GM23338 (cell line): Measurements from ENCODE around the gene GATAD2B. TPM values are rescaled to one million over a fixed set of nuclear protein-coding genes. Genes with fewer than 3 reads are reported as not detected.

ENCODE experiments used
- ATAC-seq: fragments of 200-7000 bp; cut with Tn5 transposase; 3 replicates; pipeline ENCODE4 v1.9.1; 2020
- DNase-seq: peaks from one replicate; pipeline ENCODE4 v3.0.0-alpha.2; 2015; ENCODE audit warnings: low spot score
- H2AFZ ChIP-seq: fragments of 200-600 bp; sonication (generic); 2 replicates; pipeline ENCODE4 v1.8.0; 2016; ENCODE audit warnings: antibody characterized with exemption, mild to moderate bottlenecking, moderate library complexity
- H3F3A ChIP-seq: fragments of 200-600 bp; sonication (generic); replicated peaks from 2 replicates; pipeline ENCODE4 v1.8.0; 2017; ENCODE audit warnings: antibody characterized with exemption, mixed run types, low read depth
- H3K27ac ChIP-seq: fragments of 200-600 bp; sonication (generic); 2 replicates; pipeline ENCODE4 v1.6.1; 2016; ENCODE audit warnings: low read depth
- H3K27me3 ChIP-seq: fragments of 200-600 bp; sonication (generic); 2 replicates; pipeline ENCODE4 v1.8.0; 2016; ENCODE audit warnings: mild to moderate bottlenecking, mixed run types, moderate library complexity; ENCODE audit not compliant: insufficient read depth
- H3K36me3 ChIP-seq: fragments of 200-600 bp; sonication (generic); 2 replicates; pipeline ENCODE4 v1.8.0; 2016; ENCODE audit warnings: mild to moderate bottlenecking; ENCODE audit not compliant: insufficient read depth
- H3K4me1 ChIP-seq: fragments of 200-600 bp; sonication (generic); 2 replicates; pipeline ENCODE4 v1.8.0; 2016; ENCODE audit warnings: mild to moderate bottlenecking, moderate library complexity; ENCODE audit not compliant: insufficient read depth
- H3K4me2 ChIP-seq: fragments of 200-600 bp; sonication (generic); 2 replicates; pipeline ENCODE4 v1.7.1; 2017; ENCODE audit warnings: mixed run types
- H3K4me3 ChIP-seq: fragments of 200-600 bp; sonication (generic); 2 replicates; pipeline ENCODE4 v1.6.1; 2016; ENCODE audit warnings: mixed run types
- H3K79me2 ChIP-seq: fragments of 200-600 bp; sonication (generic); replicated peaks from 2 replicates; pipeline ENCODE4 v1.8.0; 2017; ENCODE audit warnings: mild to moderate bottlenecking; ENCODE audit not compliant: insufficient read depth
- H3K9me2 ChIP-seq: fragments of 200-600 bp; sonication (generic); 2 replicates; pipeline ENCODE4 v1.8.0; 2017; ENCODE audit not compliant: insufficient read depth
- H4K20me1 ChIP-seq: fragments of 200-600 bp; sonication (generic); replicated peaks from 2 replicates; pipeline ENCODE4 v1.8.0; 2017; ENCODE audit warnings: mild to moderate bottlenecking; ENCODE audit not compliant: insufficient read depth
- H3K27ac Mint-ChIP-seq: 2 replicates; pipeline ENCODE4 v1.8.0; 2020; ENCODE audit warnings: inconsistent platforms, mild to moderate bottlenecking, moderate library complexity, mixed read lengths
- H3K27me3 Mint-ChIP-seq: 3 replicates; pipeline ENCODE4 v1.8.0; 2022; ENCODE audit warnings: low read depth, mild to moderate bottlenecking, moderate library complexity, mixed read lengths, inconsistent platforms; ENCODE audit not compliant: insufficient read depth, poor library complexity
- H3K36me3 Mint-ChIP-seq: 3 replicates; pipeline ENCODE4 v1.8.0; 2021; ENCODE audit warnings: low read depth, mild to moderate bottlenecking, inconsistent platforms, moderate library complexity, mixed read lengths
- H3K4me1 Mint-ChIP-seq: 3 replicates; pipeline ENCODE4 v1.8.0; 2020; ENCODE audit warnings: mild to moderate bottlenecking, inconsistent platforms, mixed read lengths
- H3K4me3 Mint-ChIP-seq: 3 replicates; pipeline ENCODE4 v1.8.0; 2021; ENCODE audit warnings: moderate library complexity, mild to moderate bottlenecking, inconsistent platforms, mixed read lengths
- H3K9me3 Mint-ChIP-seq: 3 replicates; pipeline ENCODE4 v1.8.0; 2020; ENCODE audit warnings: moderate library complexity, mild to moderate bottlenecking, inconsistent platforms, mixed read lengths
- CREB1 ChIP-seq: fragments of 250-450 bp; sonication (Bioruptor Pico); IDR thresholded peaks from 2 replicates; pipeline ENCODE4 v1.5.0; 2020; ENCODE audit warnings: low read depth, mild to moderate bottlenecking, moderate library complexity
- CTCF ChIP-seq, 2 experiments: fragments of 200-600 bp in 1 of 2; sonication (generic) in 1 of 2; conservative IDR thresholded peaks; 2 replicates each; pipeline versions ENCODE4 v1.5.1 to v1.6.1; 2016 to 2017; ENCODE audit warnings: antibody characterized with exemption in 2 of 2, low read depth in 2 of 2, mild to moderate bottlenecking in 2 of 2, moderate library complexity in 1 of 2
- ETS1 ChIP-seq: IDR thresholded peaks from 2 replicates; pipeline ENCODE4 v1.6.1; 2016; ENCODE audit warnings: antibody characterized with exemption
- EZH2 ChIP-seq: fragments of 200-600 bp; sonication (generic); IDR thresholded peaks from one replicate; pipeline ENCODE4 v1.8.0; 2017; ENCODE audit warnings: antibody characterized with exemption, mild to moderate bottlenecking, low read depth; ENCODE audit not compliant: unreplicated experiment
- EZH2phosphoT487 ChIP-seq: fragments of 200-600 bp; sonication (generic); IDR thresholded peaks from one replicate; pipeline ENCODE4 v1.8.1; 2018; ENCODE audit warnings: antibody characterized with exemption; ENCODE audit not compliant: unreplicated experiment
- JUNB ChIP-seq: IDR thresholded peaks from one replicate; pipeline ENCODE4 v1.6.1; 2016; ENCODE audit warnings: antibody characterized with exemption; ENCODE audit not compliant: unreplicated experiment
- NANOG ChIP-seq: IDR thresholded peaks from 2 replicates; pipeline ENCODE4 v1.6.1; 2016; ENCODE audit warnings: antibody characterized with exemption, borderline replicate concordance
- POLR2AphosphoS5 ChIP-seq: IDR thresholded peaks from 2 replicates; pipeline ENCODE4 v1.6.1; 2016; ENCODE audit warnings: antibody characterized with exemption, low read depth
- STAT1 ChIP-seq: IDR thresholded peaks from one replicate; pipeline ENCODE4 v1.6.1; 2016; ENCODE audit warnings: antibody characterized with exemption; ENCODE audit not compliant: unreplicated experiment
- ZNF114 ChIP-seq: fragments of 250-450 bp; sonication (Bioruptor Pico); IDR thresholded peaks from 2 replicates; pipeline ENCODE4 v1.5.0; 2020; ENCODE audit warnings: mild to moderate bottlenecking, moderate library complexity
- ZNF331 ChIP-seq: fragments of 250-450 bp; sonication (Bioruptor Pico); IDR thresholded peaks from 2 replicates; pipeline ENCODE4 v1.5.0; 2020; ENCODE audit warnings: low read depth, mild to moderate bottlenecking, moderate library complexity
- ZNF462 ChIP-seq: fragments of 250-450 bp; sonication (Bioruptor Pico); IDR thresholded peaks from 2 replicates; pipeline ENCODE4 v1.5.0; 2020; ENCODE audit warnings: mild to moderate bottlenecking, moderate library complexity
- polyA plus RNA-seq: library from polyadenylated mRNA; unstranded; fragments of >200 nt; fragmentation: Nextera tagmentation; extraction: Ambion mirVana; gene quantifications from 2 replicates; pipeline ENCODE4 v1.2.1, GENCODE V29; 2016
- total RNA-seq: library from RNA; depleted of rRNA; stranded (reverse); fragments of >200 nt; shearing (Covaris generic); gene quantifications from 2 replicates; pipeline ENCODE4 v1.2.3, GENCODE V29; 2014

Gene GATAD2B
- total and polyA plus RNA-seq, 2 experiments from 2014 or later = 5.2 to 17.8 TPM

GRCh38 chr1:153951801-153952200 is 29.0 kb upstream of the GATAD2B start (continued):
- TF ChIP-seq ZNF462 = no peak
- TF ChIP-seq JUNB = no peak
- no peak for TF ChIP-seq ZNF331 (CRISPR knock-in tag)
- no peak for TF ChIP-seq CTCF (conservative IDR thresholded peaks at IDR 0.05; ENCODE audit: low read depth in 2 of 2)

- Histone ChIP-seq H3F3A (peaks cover 5% of the 10 kb centered on the region; the same call in 1 of the 2 replicates), H3K4me1 (peaks cover 5% of the 10 kb centered on the region; the same call in 1 of the 2 replicates), H3K4me3 (no peak overlapping the region), H3K27ac (no peak overlapping the region), H3K9me2 (no peaks in the 10 kb centered on the region), H3K36me3 (peaks cover 14% of the 10 kb centered on the region; the same call in 1 of the 2 replicates), H3K79me2 (peaks cover 33% of the 10 kb centered on the region), H2AFZ (no peak overlapping the region), H3K27me3 (no peaks in the 10 kb centered on the region), H3K4me2 (no peak overlapping the region), H4K20me1 (peaks cover 29% of the 10 kb centered on the region)
- H3K27ac Mint-ChIP-seq = no peak overlapping the region
- DNase-seq (no peak), ATAC-seq (no peak)
- peaks cover 11% of the 10 kb centered on the region for H3K4me1 Mint-ChIP-seq
- H3K9me3 Mint-ChIP-seq = no peaks in the 10 kb centered on the region
- no peak overlapping the region for H3K4me3 Mint-ChIP-seq
- peaks cover 50% of the 10 kb centered on the region for H3K36me3 Mint-ChIP-seq
- H3K27me3 Mint-ChIP-seq = peaks cover 14% of the 10 kb centered on the region
- no peak for TF ChIP-seq STAT1
- no peak for TF ChIP-seq EZH2phosphoT487
- TF ChIP-seq NANOG = no peak
- TF ChIP-seq JUNB = no peak
- TF ChIP-seq ETS1 = no peak
- no peak for TF ChIP-seq POLR2AphosphoS5
- no peak for TF ChIP-seq ZNF114
- TF ChIP-seq EZH2 = no peak
- TF ChIP-seq CREB1 (CRISPR knock-in tag) = no peak
- TF ChIP-seq CTCF (conservative IDR thresholded peaks at IDR 0.05; ENCODE audit: low read depth in 2 of 2) = no peak
- TF ChIP-seq ZNF331 (CRISPR knock-in tag) = no peak
Observed at GRCh38 chr1:153951183-153951582, 28.4 kb upstream of the GATAD2B start.
